Fibroblast of lung (primary cell): ENCODE measurements around the gene TM9SF4. TPM values are rescaled to one million over a fixed set of nuclear protein-coding genes. Genes with fewer than 3 reads are reported as not detected.

Experiments
- DNase-seq, 2 donors: peaks; one replicate each; pipeline versions ENCODE4 v3.0.0 to v3.0.0-alpha.2; 2010; ENCODE audit warnings: low read depth in 2 of 2
- H2AFZ ChIP-seq: 2 replicates; pipeline ENCODE4 v1.5.1; 2012; ENCODE audit warnings: low read length, control low read depth, inconsistent platforms
- H3K27ac ChIP-seq: 2 replicates; pipeline ENCODE4 v1.5.1; 2011; ENCODE audit warnings: low read length, control low read depth; ENCODE audit not compliant: insufficient read depth
- H3K27me3 ChIP-seq: 2 replicates; pipeline ENCODE4 v1.5.1; 2011; ENCODE audit warnings: mild to moderate bottlenecking, low read length; ENCODE audit not compliant: control insufficient read depth, insufficient read depth
- H3K36me3 ChIP-seq: 2 replicates; pipeline ENCODE4 v1.5.1; 2011; ENCODE audit warnings: low read length; ENCODE audit not compliant: control insufficient read depth, insufficient read depth
- H3K4me1 ChIP-seq: 2 replicates; pipeline ENCODE4 v1.5.1; 2011; ENCODE audit warnings: low read length; ENCODE audit not compliant: control insufficient read depth, insufficient read depth; ENCODE audit errors: extremely low read depth
- H3K4me2 ChIP-seq: 2 replicates; pipeline ENCODE4 v1.5.1; 2011; ENCODE audit warnings: low read length, control low read depth; ENCODE audit not compliant: insufficient read depth; ENCODE audit errors: extremely low read depth
- H3K4me3 ChIP-seq, 4 experiments: fragments of 200-600 bp in 1 of 4; sonication (generic) in 1 of 4; replicated peaks in 1 of 4; 2 replicates each; pipeline ENCODE4 v1.5.1; 2011 to 2016; ENCODE audit warnings: low read length in 4 of 4, low read depth in 3 of 4, mild to moderate bottlenecking in 3 of 4, control low read depth in 2 of 4, inconsistent platforms in 1 of 4, mixed read lengths in 1 of 4; ENCODE audit not compliant: insufficient read depth in 1 of 4; ENCODE audit errors: control extremely low read depth in 1 of 4
- H3K79me2 ChIP-seq: 2 replicates; pipeline ENCODE4 v1.5.1; 2012; ENCODE audit warnings: mild to moderate bottlenecking, low read length, inconsistent platforms; ENCODE audit not compliant: control insufficient read depth, insufficient read depth
- H3K9ac ChIP-seq: 2 replicates; pipeline ENCODE4 v1.5.1; 2011; ENCODE audit warnings: mild to moderate bottlenecking, low read length, control low read depth; ENCODE audit not compliant: insufficient read depth
- H3K9me3 ChIP-seq: 2 replicates; pipeline ENCODE4 v1.5.1; 2012; ENCODE audit warnings: low read depth, low read length; ENCODE audit not compliant: control insufficient read depth, insufficient read depth
- H4K20me1 ChIP-seq: 2 replicates; pipeline ENCODE4 v1.5.1; 2011; ENCODE audit warnings: low read length; ENCODE audit not compliant: control insufficient read depth, insufficient read depth; ENCODE audit errors: extremely low read depth
- EZH2 ChIP-seq: IDR thresholded peaks from 2 replicates; pipeline ENCODE4 v1.5.1; 2012; ENCODE audit warnings: low read length, control low read depth, mild to moderate bottlenecking; ENCODE audit errors: missing control alignments
- polyA plus RNA-seq, 2 donors: library from polyadenylated mRNA; depleted of rRNA in 1 of 2; stranded (reverse) in 1 of 2; unstranded in 1 of 2; fragments of >200 nt; gene quantifications; 2 replicates each; pipeline ENCODE4 v1.2.1, GENCODE V29; 2011 to 2012; ENCODE audit warnings: missing spikeins in 1 of 2
- total RNA-seq: library from RNA; depleted of rRNA; stranded (reverse); fragments of >200 nt; gene quantifications from 2 replicates; pipeline ENCODE4 v1.2.1, GENCODE V29; 2014
- TF ChIP-seq, protein P1 (sequence below), 2 donors: IDR thresholded peaks in 1 of 2; conservative IDR thresholded peaks in 1 of 2; 1 replicate in 1 of 2; 2 replicates in 1 of 2; pipeline ENCODE4 v1.5.1; 2011 to 2012; ENCODE audit warnings: low read length in 2 of 2, control low read depth in 1 of 2, inconsistent platforms in 1 of 2, low read depth in 1 of 2, mild to moderate bottlenecking in 1 of 2

Gene TM9SF4
- total and polyA plus RNA-seq, 2 donors (not counting 1 experiment from before 2014, with no cell fraction given), result 33.5 to 71.3 TPM

DNA sequence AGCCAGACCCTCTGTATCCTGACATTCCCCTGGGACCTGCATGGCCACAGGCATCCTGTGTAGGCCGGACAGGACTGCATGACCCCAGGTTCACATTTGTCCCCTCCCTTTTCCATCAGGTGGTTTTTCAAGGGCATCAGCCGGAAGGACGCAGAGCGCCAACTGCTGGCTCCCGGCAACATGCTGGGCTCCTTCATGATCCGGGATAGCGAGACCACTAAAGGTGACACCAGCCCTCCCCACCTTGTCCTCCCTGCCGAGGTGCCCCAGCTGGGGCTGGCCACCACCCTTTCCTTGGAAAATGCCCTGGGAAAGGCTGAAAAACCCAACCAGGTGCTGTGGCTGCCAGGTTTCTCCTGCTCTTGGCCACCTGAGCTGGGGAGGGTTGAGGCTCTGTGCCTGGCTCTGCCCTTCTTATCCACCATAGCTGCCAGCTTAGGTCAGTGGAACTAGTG lies 29.8 kb upstream of the TM9SF4 start:
- Histone ChIP-seq H3K36me3 (no peaks in the 10 kb centered on the region), H4K20me1 (no peaks in the 10 kb centered on the region), H3K9me3 (no peaks in the 10 kb centered on the region), H3K79me2 (no peaks in the 10 kb centered on the region), H3K4me2 (no peak overlapping the region), H2AFZ (no peak overlapping the region), H3K4me1 (no peaks in the 10 kb centered on the region), H3K27ac (no peak overlapping the region), H3K27me3 (peaks cover 11% of the 10 kb centered on the region), H3K9ac (no peak overlapping the region), H3K4me3 (no peak overlapping the region)
- TF ChIP-seq, protein P1, sequence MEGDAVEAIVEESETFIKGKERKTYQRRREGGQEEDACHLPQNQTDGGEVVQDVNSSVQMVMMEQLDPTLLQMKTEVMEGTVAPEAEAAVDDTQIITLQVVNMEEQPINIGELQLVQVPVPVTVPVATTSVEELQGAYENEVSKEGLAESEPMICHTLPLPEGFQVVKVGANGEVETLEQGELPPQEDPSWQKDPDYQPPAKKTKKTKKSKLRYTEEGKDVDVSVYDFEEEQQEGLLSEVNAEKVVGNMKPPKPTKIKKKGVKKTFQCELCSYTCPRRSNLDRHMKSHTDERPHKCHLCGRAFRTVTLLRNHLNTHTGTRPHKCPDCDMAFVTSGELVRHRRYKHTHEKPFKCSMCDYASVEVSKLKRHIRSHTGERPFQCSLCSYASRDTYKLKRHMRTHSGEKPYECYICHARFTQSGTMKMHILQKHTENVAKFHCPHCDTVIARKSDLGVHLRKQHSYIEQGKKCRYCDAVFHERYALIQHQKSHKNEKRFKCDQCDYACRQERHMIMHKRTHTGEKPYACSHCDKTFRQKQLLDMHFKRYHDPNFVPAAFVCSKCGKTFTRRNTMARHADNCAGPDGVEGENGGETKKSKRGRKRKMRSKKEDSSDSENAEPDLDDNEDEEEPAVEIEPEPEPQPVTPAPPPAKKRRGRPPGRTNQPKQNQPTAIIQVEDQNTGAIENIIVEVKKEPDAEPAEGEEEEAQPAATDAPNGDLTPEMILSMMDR (conservative IDR thresholded peaks at IDR 0.05 in 1 of 2, IDR thresholded peaks at IDR 0.05 in 1 of 2; ENCODE audit: low read depth in 1 of 2, low read length in 2 of 2), result no peak
- no peak for TF ChIP-seq EZH2
- no peak for DNase-seq

DNA sequence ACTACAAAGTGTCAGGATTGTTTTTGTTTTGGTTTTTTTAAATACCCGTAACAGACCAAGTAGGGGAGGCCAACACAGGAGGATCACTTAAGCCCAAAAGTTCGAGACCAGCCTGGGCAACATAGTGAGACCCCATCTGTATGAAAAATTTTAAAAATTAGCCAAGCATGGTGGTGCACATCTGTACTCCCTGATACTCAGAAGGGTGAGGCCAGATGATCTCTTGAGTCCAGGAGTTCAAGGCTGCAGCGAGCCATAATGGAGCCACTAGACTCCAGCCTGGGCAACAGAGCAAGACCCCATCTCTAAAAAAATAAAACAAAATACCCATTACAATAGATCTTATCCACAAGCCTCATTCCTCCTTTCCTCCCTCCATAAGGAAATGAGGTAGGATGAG lies 28.7 kb upstream of the TM9SF4 start:
- Histone ChIP-seq H3K4me3 (no peak overlapping the region), H3K27me3 (peaks cover 9% of the 10 kb centered on the region), H3K4me1 (no peaks in the 10 kb centered on the region), H3K4me2 (no peak overlapping the region), H3K9me3 (no peaks in the 10 kb centered on the region), H3K79me2 (no peaks in the 10 kb centered on the region), H4K20me1 (no peaks in the 10 kb centered on the region), H3K9ac (no peak overlapping the region), H3K27ac (no peak overlapping the region), H2AFZ (no peak overlapping the region), H3K36me3 (no peaks in the 10 kb centered on the region)
- TF ChIP-seq, protein P1 (conservative IDR thresholded peaks at IDR 0.05 in 1 of 2, IDR thresholded peaks at IDR 0.05 in 1 of 2; ENCODE audit: low read depth in 1 of 2, low read length in 2 of 2), result no peak
- TF ChIP-seq EZH2, result no peak
- DNase-seq, result no peak

DNA sequence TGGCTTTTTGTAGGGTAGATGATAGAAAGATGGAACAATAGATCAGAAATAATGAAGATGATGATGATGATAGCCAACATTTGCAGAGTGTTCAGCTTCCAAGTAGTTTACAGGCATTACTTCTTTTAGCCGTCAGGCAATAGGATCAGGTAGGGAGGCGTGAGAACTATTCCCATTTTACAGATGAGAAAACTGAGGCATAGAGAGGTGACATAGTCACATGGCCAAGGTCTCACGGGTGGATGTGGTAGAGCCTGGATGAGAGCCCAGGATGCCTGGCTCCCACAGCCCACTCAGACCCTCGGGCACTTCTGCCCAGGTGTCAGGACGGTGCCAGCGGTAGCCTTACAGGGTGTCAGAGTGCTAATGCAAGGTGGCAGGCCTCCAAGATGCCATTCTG lies 26.0 kb upstream of the TM9SF4 start:
- Histone ChIP-seq H2AFZ (no peak overlapping the region), H3K27me3 (peaks cover 9% of the 10 kb centered on the region), H3K9ac (no peak overlapping the region), H3K79me2 (no peaks in the 10 kb centered on the region), H4K20me1 (no peaks in the 10 kb centered on the region), H3K4me2 (no peak overlapping the region), H3K27ac (no peak overlapping the region), H3K4me1 (no peaks in the 10 kb centered on the region), H3K36me3 (no peaks in the 10 kb centered on the region), H3K4me3 (no peak overlapping the region), H3K9me3 (no peaks in the 10 kb centered on the region)
- no peak for DNase-seq
- TF ChIP-seq, protein P1 (conservative IDR thresholded peaks at IDR 0.05 in 1 of 2, IDR thresholded peaks at IDR 0.05 in 1 of 2; ENCODE audit: low read depth in 1 of 2, low read length in 2 of 2), result no peak
- TF ChIP-seq EZH2, result no peak
